Sigmoid colon (tissue), 4 donors: ENCODE results near the gene SLC15A4.

Source experiments
- POLR2A ChIP-seq, 2 donors: fragments of 450-650 bp; IDR thresholded peaks; one replicate each; pipeline ENCODE4 v1.6.1; 2016; ENCODE audit warnings: antibody characterized with exemption in 2 of 2, mild to moderate bottlenecking in 2 of 2, moderate library complexity in 2 of 2
- POLR2AphosphoS5 ChIP-seq, 4 donors: sonication (generic); formaldehyde crosslinking; IDR thresholded peaks; one replicate each; pipeline ENCODE4 v1.6.1; 2017; ENCODE audit warnings: antibody characterized with exemption in 4 of 4
- TF ChIP-seq, protein P1 (sequence below), 4 experiments: fragments of 450-650 bp in 3 of 4; fragments of 200-600 bp in 1 of 4; IDR thresholded peaks; one replicate each; pipeline ENCODE4 v1.5.1; 2016 to 2019; ENCODE audit warnings: antibody characterized with exemption in 4 of 4, mild to moderate bottlenecking in 3 of 4, moderate library complexity in 2 of 4

DNA sequence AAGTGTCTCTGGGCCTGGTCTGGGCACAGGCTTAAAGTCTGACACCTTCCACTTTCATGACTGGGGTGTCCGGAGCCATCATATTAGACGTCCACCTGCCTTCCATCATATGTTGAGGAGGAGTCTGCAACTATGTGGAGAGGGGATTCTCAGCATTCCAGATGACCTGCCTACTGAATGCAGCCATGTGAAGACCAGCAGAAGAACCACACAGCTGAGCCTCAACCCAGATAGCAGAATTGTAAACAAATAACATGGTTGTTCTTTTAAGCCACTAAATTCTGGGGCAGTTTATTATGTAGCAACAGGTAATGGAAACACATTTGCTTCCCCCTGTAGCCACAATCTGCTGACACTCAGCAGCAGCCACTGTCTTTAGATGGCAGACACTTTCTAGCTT is 4.0 kb upstream of the SLC15A4 start:
- TF ChIP-seq, protein P1, sequence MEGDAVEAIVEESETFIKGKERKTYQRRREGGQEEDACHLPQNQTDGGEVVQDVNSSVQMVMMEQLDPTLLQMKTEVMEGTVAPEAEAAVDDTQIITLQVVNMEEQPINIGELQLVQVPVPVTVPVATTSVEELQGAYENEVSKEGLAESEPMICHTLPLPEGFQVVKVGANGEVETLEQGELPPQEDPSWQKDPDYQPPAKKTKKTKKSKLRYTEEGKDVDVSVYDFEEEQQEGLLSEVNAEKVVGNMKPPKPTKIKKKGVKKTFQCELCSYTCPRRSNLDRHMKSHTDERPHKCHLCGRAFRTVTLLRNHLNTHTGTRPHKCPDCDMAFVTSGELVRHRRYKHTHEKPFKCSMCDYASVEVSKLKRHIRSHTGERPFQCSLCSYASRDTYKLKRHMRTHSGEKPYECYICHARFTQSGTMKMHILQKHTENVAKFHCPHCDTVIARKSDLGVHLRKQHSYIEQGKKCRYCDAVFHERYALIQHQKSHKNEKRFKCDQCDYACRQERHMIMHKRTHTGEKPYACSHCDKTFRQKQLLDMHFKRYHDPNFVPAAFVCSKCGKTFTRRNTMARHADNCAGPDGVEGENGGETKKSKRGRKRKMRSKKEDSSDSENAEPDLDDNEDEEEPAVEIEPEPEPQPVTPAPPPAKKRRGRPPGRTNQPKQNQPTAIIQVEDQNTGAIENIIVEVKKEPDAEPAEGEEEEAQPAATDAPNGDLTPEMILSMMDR (IDR thresholded peaks at IDR 0.05), result no peak
- no peak for TF ChIP-seq POLR2AphosphoS5 (IDR thresholded peaks at IDR 0.05)
- no peak for TF ChIP-seq POLR2A (IDR thresholded peaks at IDR 0.05)
